ENCODE data around the gene ERC2.

DNA sequence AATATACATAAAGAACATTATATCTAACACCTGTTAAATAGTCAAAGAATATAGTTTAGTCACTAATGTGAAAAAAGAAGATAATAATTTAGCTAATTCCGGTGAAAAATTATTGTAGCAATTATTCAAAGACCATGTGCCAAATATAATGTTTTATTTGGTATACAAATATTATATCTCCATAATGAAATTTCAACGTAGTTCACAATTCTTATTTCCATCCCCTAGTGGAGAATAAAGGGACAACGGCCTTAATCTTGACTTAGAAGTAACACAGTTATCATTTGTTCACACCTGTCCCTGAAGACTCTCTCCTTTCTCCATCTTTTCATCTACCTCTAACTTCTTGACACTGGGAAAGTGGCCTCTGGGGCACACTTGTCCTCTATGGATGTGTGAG, 213.4 kb downstream of the ERC2 start:
- TF ChIP-seq GATA2 (IDR thresholded peaks at IDR 0.05; ENCODE audit: low read depth, low read length) (no peak), GATA3 (IDR thresholded peaks at IDR 0.05; ENCODE audit: low read depth, low read length) (no peak)

Measured in SH-SY5Y (cell line).